NCI-H1417 treated with DMSO at 0.1 percent for 48 hours (cell line): ENCODE results near the gene CELF5.
"Not testable (repeated sequence)": the region's sequence is repeated elsewhere in the genome, so short reads cannot be mapped to it uniquely, and the experiment has no call there.

Experiments
- DNase-seq: peaks from one replicate; lab custom pipeline; 2025; lab: John Stamatoyannopoulos, UW

The CELF5 gene

DNA sequence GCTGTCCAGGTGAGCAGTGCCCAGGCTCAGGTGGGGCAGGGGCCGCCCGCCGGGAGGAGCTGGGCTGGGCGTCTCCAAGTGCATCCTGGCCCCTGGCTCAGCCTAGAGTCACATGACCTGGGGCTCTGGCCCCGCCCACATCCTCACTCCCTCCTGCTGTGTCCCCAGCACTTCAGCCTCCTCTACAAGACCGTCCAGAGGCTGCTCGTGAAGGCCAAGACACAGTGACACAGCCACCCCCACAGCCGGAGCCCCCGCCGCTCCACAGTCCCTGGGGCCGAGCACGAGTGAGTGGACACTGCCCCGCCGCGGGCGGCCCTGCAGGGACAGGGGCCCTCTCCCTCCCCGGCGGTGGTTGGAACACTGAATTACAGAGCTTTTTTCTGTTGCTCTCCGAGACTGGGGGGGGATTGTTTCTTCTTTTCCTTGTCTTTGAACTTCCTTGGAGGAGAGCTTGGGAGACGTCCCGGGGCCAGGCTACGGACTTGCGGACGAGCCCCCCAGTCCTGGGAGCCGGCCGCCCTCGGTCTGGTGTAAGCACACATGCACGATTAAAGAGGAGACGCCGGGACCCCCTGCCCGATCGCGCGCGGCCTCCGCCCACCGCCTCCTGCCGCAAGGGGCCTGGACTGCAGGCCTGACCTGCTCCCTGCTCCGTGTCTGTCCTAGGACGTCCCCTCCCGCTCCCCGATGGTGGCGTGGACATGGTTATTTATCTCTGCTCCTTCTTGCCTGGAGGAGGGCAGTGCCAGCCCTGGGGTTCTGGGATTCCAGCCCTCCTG is 16.8 kb upstream of the CELF5 start:
- DNase-seq, result no peak

DNA sequence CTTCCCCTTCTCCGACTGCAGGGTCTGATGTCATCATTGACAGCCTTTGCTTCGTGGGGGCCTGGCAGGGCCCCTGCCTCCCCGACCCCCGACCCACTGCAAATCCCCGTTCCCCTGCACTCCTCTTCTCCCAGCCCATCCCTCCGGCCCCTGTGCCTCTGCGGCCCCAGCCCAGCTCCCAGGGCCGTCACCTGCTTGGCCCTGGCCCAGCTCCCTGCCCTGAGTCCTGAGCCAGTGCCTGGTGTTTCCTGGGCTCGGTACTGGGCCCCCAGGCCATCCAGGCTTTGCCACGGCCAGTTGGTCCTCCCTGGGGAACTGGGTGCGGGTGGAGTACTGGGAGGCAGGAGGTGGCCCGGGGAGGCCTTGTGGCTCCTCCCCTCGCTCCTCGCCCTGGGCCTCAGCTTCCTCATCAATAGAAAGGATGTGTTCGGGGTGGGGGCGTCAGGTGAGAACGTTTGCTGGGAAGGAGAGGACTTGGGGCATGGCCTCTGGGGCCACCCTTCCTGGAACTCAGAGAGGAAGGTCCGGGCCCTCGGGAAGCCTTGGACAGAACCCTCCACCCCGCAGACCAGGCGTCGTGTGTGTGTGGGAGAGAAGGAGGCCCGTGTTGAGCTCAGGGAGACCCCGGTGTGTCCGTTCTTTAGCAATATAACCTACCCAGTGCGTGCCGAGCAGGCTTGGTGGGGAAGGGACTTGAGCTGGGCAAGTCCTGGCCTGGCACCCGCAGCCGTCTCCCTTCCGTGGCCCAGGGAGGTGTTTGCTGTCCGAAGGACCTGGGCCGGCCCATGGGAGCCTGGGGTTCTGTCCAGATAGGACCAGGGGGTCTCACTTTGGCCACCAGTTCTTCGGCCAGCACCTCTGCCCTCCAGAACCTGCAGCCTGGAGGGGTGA is 15.9 kb upstream of the CELF5 start:
- no peak for DNase-seq

DNA sequence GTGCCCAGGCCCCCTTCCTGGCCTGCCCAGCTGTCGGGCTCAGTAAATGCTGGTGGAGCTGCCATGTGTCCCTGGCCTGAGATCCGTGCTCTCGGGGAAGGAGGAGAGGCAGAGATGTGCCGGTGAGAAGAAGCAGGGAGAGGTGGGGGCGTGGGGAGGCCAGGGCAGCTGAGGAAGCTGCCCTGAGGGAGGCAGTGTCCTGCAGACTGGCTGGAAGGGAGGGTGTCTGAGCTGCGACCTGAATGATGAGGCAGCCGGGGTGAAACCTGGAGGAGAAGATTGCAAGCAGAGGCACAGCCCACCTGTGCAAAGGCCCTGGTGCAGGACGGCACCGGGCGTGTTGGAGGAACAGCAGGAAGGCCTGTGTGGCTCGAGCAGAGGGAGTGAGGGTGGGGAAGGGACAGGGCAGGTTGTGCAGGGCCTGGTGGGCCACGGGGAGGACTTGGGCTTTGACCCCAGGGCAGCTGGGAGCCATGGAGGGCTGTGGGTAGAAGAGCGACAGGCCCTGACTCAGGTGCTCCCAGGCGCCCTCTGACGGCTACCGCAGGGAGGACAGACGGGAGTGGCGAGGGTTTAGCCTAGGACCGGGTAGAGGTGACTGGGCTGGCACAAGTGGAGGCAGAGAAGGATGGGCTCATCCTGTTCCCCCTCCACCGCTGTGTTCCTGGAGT is 14.0 kb upstream of the CELF5 start:
- no peak for DNase-seq

DNA sequence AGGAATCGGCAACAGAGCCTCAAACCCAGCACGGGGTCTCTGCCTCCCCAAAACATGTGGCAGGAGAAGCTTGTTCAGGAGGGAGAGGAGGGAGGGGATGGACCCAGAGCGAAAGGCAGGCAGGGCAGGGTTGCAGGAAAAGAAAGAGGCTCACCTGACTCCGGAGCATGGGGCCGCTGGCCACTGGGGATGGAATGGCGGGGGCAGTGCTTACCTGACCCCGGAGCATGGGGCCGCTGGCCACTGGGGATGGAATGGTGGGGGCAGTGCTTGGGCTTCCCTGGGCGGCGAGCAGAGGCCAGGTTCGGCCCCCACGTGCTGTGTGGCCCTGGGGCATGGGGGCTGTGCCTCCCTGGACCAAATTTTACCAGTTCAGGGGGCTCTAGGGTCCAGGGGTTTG is 13.3 kb upstream of the CELF5 start:
- DNase-seq, result no peak

DNA sequence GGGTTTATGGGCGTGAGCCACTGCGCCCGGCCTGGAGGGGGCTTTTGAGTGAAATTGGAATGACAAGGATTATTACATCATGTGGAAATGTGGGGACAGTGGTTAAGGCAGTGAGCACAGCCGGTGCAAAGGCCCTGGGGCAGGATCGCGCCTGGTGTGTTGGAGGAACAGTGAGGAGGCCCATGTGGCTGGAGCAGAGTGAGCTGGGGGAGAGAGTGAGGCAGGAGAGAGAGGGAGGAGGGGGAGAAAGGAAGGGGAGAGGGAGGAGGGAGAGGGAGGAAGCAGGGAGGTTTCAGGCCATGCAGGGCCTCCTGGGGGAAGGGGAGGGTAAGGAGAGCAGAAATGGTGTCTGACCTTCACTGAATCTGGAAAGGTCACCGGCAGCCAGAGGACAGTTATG is 11.3 kb upstream of the CELF5 start:
- no peak for DNase-seq

DNA sequence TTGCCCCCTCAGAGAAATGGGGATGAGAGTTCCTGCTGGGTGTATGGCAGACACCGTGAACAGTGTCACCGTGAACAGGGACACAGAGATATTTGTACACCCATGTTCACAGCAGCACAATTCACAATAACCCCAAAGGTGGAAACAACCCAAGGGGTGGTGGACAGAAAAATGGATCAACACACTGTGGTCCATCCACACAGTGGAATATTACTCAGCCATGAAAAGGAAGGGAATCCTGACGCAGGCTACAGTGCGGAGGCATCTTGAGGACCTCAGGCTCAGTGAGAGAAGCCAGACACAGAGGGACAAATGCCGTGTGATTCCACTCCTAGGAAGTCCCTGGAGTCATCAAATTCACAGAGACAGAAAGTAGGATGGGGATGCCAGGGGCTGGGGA is 7.6 kb upstream of the CELF5 start:
- no peak for DNase-seq

DNA sequence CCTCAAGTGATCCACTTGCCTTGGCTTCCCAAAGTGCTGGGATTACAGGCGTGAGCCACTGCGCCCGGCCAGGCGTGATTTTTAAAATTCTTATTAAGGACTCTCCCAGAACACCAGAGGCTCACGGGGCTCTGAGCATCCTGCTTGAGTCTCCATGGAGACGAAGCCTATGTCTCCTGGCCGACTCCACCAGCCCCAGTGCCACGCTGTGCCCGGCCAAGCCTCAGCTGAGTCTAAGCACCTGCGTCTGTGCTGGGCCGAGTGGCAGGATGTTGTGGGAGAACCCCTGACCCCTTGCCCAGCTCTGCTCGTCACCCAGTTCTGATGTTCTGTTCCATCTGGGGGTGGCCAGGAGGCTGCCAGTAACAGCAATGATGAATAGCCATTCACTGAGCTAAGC is 3.9 kb upstream of the CELF5 start:
- no peak for DNase-seq

DNA sequence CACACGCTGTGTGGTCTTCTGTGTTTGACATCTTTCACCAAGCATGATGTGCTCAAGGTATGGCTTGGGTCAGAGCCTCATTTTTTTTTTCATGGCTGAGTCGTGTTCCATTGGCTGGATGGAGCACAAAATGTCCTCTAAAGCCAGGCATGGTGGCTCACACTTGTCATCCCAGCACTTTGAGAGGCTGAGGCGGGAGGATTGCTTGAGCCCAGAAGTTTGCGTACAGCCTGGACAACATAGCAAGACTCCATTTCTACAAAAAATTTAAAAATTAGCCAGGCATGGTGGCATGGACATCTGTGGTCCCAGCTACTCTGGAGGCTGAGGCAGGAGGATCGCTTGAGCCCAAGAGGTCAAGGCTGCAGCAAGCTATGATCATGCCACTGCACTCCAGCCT is 2.9 kb upstream of the CELF5 start:
- not testable (repeated sequence) for DNase-seq

DNA sequence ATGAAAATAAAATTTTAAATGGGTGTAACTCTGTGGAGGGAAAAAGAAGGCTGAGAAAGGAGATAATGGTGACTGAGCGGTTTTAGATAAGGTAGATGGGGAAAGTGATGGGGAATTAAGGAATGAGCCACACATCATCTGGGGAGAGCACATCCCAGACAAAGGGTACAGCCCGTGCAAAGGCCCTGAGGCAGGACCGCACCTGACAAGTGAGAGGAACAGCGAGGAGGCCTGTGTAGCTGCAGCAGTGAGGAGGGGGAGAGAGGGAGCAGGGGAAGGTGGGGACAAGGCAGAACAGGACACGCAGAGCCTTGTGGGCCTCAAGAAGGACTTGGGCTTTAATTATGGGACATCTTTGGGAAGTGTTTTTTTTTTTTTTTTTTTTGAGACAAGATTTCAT is 1.8 kb upstream of the CELF5 start:
- DNase-seq, result no peak

DNA sequence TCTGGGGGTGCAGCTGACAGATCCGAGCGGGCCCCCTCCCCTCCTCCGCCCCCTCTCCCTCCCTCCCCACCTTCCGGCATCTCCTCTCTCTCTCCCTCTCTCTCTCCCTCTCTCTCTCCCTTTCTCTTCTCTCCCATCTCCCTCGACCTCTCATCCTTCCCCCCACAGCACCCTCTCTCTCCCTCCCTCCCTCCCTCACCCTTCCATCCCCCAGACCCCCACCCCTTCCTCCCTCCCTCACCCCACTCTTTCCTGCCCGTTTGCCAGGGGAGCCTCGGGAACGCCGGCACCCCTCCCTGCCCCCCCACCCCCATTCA is 666 bp downstream of the CELF5 start:
- DNase-seq, result no peak

DNA sequence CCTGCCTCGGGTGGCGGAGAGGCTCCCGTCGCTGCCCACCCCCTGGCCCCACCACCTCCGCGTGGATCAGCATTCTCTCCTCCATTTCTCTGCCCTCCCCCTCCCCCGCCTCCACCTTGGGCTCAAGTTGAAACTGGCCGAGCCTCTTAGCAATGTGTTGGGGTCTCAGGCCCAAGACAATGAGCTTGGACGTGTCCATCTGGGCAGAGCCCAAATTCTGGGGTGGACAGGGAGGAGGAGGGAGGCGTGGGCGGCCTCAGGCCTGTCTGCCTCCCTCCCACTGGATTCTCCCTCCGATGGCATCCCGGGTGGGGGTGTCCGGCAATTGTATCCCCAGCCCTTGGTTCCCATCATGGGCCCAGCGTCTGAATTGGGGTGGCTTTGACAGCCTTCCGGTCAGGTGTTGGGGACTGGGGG is 1.2 kb downstream of the CELF5 start:
- DNase-seq, result no peak

DNA sequence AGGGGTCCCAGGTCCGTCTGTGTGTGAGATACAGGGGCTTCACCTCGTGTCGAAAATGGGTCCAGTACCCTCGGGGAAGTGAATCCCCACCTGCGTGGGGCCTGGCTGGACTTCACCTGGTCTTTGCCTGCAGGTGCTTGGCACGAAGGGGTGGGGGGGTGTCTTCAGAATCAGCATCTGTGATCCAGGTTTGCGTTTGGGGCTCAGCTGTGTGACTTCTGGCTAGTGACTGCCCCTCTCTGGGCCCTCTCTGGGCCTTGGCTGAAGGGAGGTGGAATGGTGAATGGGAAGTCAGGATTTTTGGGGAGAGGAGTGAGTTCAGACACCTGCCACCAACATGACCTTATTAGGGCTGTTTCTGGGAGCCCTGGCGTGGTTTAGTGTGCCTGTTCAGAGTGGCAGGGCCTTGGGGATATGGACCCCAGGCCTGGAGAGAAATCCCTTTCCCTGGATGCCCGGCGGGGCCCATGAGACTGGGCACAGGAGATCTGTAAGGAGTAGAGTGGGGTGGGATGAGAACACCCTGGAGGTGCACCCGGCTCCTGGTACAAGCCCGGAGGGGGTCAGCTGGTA is 2.7 kb downstream of the CELF5 start:
- DNase-seq, result no peak

DNA sequence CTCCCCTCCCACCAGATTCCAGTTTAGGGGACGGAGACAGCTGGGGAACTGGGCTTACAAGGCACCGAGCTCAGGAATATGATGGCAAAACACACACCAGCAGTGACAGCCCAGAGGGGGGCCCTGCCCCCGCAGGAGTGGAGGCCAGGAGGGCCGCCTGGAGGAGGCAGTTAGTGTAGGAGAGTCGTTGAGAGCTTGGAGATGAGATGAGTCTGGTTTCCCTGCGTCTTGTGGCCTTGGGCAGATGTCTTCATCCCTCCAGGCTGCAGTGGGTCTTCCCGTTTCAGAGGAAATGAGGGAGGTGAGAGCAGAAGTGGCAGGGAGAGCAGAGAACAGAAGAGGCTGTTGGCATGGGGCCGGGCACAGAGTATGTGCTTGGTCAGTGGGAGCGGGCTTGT is 4.9 kb downstream of the CELF5 start:
- DNase-seq, result no peak

DNA sequence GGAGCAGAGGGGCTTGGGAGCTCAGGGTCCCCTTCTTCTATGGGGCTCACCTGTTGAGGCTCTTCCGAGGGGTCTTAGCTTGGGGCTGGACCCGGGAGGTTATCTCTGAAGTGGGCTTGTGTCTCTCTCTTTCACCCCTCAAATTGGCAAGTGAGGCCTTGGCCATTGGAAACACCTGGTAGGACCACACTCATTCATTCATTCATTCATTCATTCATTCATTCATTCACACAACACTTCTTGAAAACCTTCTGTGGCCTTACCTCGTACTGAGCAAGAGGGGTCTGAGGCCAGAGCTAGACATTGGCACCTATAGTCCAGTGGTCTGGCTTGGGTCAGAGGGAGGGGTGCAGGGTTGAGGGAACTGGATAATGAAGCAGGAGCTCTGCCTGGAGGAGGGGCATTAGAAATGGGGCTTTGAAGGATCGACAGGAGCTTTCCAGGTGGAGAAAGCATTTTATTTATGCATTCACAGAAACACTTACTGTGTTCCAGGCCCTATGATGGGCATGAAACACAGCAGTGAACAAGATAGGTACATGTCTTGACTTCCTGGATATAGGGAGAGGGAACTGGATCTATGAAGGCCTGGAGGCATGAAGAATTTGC is 5.5 kb downstream of the CELF5 start:
- no peak for DNase-seq

DNA sequence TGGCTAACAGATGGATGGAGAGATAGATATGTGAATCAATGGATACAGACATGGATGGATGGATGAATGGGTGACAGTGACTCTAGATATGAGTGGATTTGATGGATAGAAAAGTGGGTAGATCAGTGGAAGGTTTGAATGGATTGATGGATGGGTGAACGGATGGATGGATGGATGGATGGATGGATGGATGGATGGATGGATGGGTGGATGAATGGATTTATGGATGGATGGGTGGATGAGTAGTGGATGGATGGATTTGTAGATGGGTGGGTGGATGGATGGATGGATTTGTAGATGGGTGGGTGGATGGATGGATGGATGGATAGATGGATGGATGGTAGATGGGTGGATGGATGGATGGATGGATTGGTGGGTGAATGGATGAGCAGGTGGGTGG is 6.8 kb downstream of the CELF5 start:
- DNase-seq, result no peak

DNA sequence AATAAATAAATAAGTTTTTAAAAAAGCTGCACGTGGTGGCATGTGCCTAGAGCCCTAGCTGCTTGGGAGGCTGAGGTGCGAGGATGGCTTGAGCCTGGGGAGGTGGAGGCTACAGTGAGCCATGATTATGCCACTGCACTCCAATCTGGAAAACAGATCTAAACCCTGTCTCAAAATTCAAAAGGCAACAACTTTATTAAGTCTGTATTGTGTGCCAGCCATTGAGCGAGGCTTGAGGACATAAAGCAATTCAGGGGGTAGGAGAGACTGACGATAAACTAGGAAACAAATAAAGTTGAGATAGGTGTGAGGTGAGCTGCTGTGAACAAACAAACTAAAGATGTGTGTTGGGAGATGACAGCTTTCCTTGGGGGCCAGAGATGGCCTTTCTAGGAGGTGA is 8.7 kb downstream of the CELF5 start:
- no peak for DNase-seq

DNA sequence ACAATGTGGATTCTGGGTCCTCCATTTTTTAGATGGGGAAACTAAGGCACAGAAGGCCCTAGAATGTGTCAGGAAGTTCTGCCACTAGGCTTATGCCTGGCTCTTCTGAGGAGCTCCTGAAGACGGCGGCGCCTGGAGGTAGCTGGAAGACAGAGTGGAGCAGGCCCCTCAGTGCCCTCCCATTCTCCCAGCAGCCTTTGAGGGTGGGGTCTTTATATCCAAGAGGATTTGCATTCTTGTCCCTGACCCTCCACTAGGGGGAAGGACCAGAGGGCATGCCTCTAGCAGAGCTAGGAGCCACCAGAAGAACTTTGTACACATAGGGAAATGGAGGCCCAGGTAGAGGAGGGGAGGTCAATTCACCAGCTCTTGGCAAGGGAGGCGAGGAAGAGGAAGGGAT is 9.4 kb downstream of the CELF5 start:
- DNase-seq, result no peak

DNA sequence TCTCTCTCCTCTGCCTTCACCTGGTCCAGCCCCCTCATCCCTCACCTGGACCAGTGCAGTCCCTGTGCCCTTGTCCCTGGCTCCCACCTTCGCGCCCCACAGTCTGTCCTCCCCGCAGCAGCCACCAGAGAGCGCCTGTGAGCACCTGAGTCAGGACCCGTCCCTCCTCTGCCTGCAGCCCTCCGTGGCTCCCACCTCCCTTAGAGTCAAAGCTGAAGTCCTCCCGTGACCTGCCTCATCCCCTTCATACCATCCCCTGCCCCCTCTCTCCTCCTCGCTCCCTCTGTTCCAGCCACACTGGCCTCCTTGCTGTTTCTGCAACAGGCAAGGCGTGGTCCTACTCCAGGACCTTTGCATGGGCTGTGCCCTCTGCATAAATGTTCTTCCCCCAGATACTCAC is 10.3 kb downstream of the CELF5 start:
- no peak for DNase-seq

DNA sequence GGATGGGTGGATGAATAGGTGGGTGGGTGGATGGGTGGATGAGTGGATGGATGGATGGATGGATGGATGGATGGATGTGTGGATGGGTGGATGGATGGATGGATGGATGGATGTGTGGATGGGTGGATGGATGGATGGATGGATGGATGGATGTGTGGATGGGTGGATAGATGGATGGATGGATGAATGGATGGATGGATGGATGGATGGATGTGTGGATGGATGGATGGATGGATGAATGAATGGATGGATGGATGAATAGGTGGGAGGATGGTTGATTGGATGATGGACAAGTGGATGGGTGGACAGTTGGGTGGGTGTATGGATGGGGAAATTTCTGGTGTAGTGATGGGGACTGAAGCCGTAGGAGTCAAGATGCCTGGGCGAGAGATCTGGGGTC is 11.1 kb downstream of the CELF5 start:
- not testable (repeated sequence) for DNase-seq

DNA sequence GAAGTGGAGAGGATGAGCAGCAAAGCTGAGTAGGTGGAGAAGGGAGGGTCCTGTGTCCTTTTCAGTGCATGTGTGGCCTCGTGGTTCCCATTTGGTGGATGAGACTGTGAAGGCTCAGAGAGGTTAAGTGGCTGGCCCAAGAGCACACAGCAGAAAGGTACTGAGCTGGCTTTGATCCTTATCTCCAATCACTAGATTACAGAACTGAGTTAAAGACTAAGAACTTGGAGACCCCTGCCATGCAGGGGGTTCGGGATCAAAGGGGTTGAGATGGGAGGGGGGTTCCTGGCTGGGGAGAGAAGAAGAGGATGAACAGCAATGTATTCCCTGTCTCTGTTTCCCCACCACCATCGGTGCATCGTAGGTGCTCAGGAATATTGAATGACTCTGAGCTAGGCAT is 11.8 kb downstream of the CELF5 start:
- no peak for DNase-seq

DNA sequence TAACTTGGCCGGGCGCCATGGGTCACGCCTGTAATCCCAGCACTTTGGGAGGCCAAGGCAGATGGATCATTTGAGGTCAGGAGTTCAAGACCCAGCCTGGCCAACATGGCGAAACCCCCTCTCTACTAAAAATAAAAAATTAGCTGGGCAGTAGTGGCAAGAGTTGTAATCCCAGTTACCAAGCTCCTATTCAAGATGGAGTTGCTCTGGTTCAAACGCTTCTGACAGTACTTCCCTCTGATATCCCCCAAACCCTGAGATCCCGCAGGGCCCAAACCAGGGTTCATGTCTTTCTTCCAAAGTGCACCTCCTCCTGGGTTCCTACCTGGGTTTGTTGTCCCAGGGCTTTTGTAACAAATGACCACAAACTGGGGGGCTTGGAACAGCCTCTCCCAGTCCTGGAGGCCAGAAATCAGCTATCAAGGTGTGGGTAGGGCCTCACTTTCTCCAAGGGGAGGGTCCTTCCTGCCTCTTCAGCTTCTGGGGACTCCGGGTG is 13.7 kb downstream of the CELF5 start:
- DNase-seq, result no peak

DNA sequence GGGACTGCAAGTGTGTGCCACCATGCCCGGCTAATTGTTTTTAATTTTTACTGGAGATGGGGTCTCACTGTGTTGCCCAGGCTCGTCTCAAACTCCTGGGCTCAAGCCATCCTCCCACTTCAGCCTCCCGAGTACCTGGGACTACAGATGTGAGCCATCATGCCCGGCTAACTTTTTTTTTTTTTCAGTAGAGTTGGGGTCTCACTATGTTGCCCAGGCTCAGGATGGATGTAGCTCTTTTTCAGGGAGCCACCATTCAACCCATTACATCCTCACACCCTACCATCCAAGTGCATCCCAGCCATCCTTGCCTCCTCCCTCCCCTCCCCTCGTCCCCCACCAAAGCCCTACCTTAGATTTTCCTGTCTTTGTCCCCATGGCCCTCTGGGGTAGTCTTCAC is 14.9 kb downstream of the CELF5 start:
- no peak for DNase-seq
